SK-N-SH (cell line): ENCODE data around the gene CPSF4. TPM values are rescaled to one million over a fixed set of nuclear protein-coding genes. Genes with fewer than 3 reads are reported as not detected.

Experiments used
- CTCF ChIA-PET: fragments of 300-600, 350-600 bp; formaldehyde crosslinking; extraction: SDS; loops from one replicate; lab custom pipeline; 2021; lab: Yijun Ruan, JAX
- POLR2A ChIA-PET: fragments of 350-600 bp; sonication (Branson Sonifier 250); formaldehyde crosslinking; extraction: SDS; loops from one replicate; lab custom pipeline; 2020; ENCODE audit warnings: antibody characterized with exemption, inconsistent platforms; lab: Yijun Ruan, JAX
- DNase-seq: peaks from one replicate; pipeline ENCODE4 v3.0.0; 2012
- H2AFZ ChIP-seq: fragments of 200-600 bp; sonication (generic); 2 replicates; pipeline ENCODE4 v1.8.1; 2016; ENCODE audit warnings: antibody characterized with exemption, mild to moderate bottlenecking, low read depth
- H3F3A ChIP-seq: fragments of 200-600 bp; sonication (generic); replicated peaks from 2 replicates; pipeline ENCODE3; 2016; ENCODE audit warnings: antibody characterized with exemption, mild to moderate bottlenecking; ENCODE audit not compliant: insufficient read depth
- H3K27ac ChIP-seq, 2 experiments: fragments of 200-500 bp in 1 of 2; fragments of 200-600 bp in 1 of 2; sonication (Bioruptor generic) in 1 of 2; sonication (generic), shearing (Covaris generic) in 1 of 2; 2 replicates each; pipeline versions ENCODE4 v1.5.1 to v1.6.1; 2014 to 2016; ENCODE audit warnings: low read depth in 2 of 2, inconsistent platforms in 1 of 2, low read length in 1 of 2, mild to moderate bottlenecking in 1 of 2, mixed read lengths in 1 of 2
- H3K27me3 ChIP-seq: fragments of 200-600 bp; sonication (generic), shearing (Covaris generic); 2 replicates; pipeline ENCODE4 v1.6.1; 2016; ENCODE audit warnings: mixed run types; ENCODE audit not compliant: insufficient read depth
- H3K36me3 ChIP-seq, 2 experiments: fragments of 200-500 bp in 1 of 2; fragments of 200-600 bp in 1 of 2; sonication (Bioruptor generic) in 1 of 2; sonication (generic) in 1 of 2; replicated peaks in 1 of 2; 2 replicates each; pipeline versions ENCODE3 to v1.5.1; 2014 to 2016; ENCODE audit warnings: low read length in 1 of 2, mild to moderate bottlenecking in 1 of 2; ENCODE audit not compliant: insufficient read depth in 2 of 2, control insufficient read depth in 1 of 2
- H3K4me1 ChIP-seq, 2 experiments: fragments of 200-500 bp in 1 of 2; fragments of 200-600 bp in 1 of 2; sonication (Bioruptor generic) in 1 of 2; sonication (generic), shearing (Covaris generic) in 1 of 2; 2 replicates each; pipeline versions ENCODE4 v1.5.1 to v1.6.1; 2014 to 2016; ENCODE audit warnings: low read depth in 1 of 2, low read length in 1 of 2, mixed run types in 1 of 2; ENCODE audit not compliant: insufficient read depth in 2 of 2, control insufficient read depth in 1 of 2
- H3K4me2 ChIP-seq: fragments of 200-600 bp; sonication (generic), shearing (Covaris generic); 2 replicates; pipeline ENCODE4 v1.6.1; 2017; ENCODE audit warnings: mixed run types
- H3K4me3 ChIP-seq, 2 experiments: fragments of 200-500 bp in 1 of 2; fragments of 200-600 bp in 1 of 2; sonication (Bioruptor generic) in 1 of 2; sonication (generic), shearing (Covaris generic) in 1 of 2; 2 replicates each; pipeline versions ENCODE4 v1.5.1 to v1.8.1; 2014 to 2016; ENCODE audit warnings: low read depth in 2 of 2, inconsistent platforms in 1 of 2, low read length in 1 of 2, mild to moderate bottlenecking in 1 of 2, mixed read lengths in 1 of 2, moderate library complexity in 1 of 2
- H3K79me2 ChIP-seq: fragments of 200-600 bp; sonication (generic); 2 replicates; pipeline ENCODE4 v1.8.1; 2017; ENCODE audit warnings: mild to moderate bottlenecking; ENCODE audit not compliant: insufficient read depth
- H3K9ac ChIP-seq: fragments of 200-600 bp; sonication (generic); 2 replicates; pipeline ENCODE4 v1.6.1; 2017; ENCODE audit warnings: mixed run types
- H3K9me2 ChIP-seq: fragments of 200-600 bp; sonication (generic); 2 replicates; pipeline ENCODE4 v1.6.1; 2017; ENCODE audit warnings: mixed run types
- H3K9me3 ChIP-seq: fragments of 200-600 bp; sonication (generic); 2 replicates; pipeline ENCODE4 v1.6.1; 2017; ENCODE audit warnings: mixed run types, mild to moderate bottlenecking, moderate library complexity
- H4K20me1 ChIP-seq: fragments of 200-600 bp; sonication (generic); 2 replicates; pipeline ENCODE4 v1.6.1; 2017; ENCODE audit warnings: mild to moderate bottlenecking, mixed run types; ENCODE audit not compliant: insufficient read depth
- EP300 ChIP-seq, 2 experiments: IDR thresholded peaks; 2 replicates each; pipeline versions ENCODE4 v1.4.0 to v1.6.1; 2012; ENCODE audit warnings: borderline replicate concordance in 1 of 2, low read depth in 1 of 2, low read length in 1 of 2
- FOXJ3 ChIP-seq: sonication (generic); formaldehyde crosslinking; IDR thresholded peaks from 2 replicates; pipeline ENCODE4 v1.5.1; 2020; ENCODE audit warnings: mild to moderate bottlenecking, missing genetic modification reagents
- FOXM1 ChIP-seq: IDR thresholded peaks from 2 replicates; pipeline ENCODE4 v1.4.0; 2012; ENCODE audit warnings: low read depth, mild to moderate bottlenecking
- GABPA ChIP-seq: IDR thresholded peaks from 2 replicates; pipeline ENCODE4 v1.4.0; 2012; ENCODE audit warnings: low read depth, mild to moderate bottlenecking
- GATA2 ChIP-seq: sonication (generic); formaldehyde crosslinking; IDR thresholded peaks from 2 replicates; pipeline ENCODE4 v1.5.0; 2020; ENCODE audit warnings: mild to moderate bottlenecking, missing genetic modification reagents
- IRF3 ChIP-seq: fragments of 150-350 bp; IDR thresholded peaks from 2 replicates; pipeline ENCODE4 v1.6.1; 2016; ENCODE audit warnings: mild to moderate bottlenecking, low read depth, low read length
- JUND ChIP-seq: IDR thresholded peaks from 2 replicates; pipeline ENCODE4 v1.4.0; 2012
- MAX ChIP-seq: IDR thresholded peaks from 2 replicates; pipeline ENCODE4 v1.4.0; 2012; ENCODE audit warnings: low read depth
- MEF2A ChIP-seq: IDR thresholded peaks from 2 replicates; pipeline ENCODE4 v1.4.0; 2012; ENCODE audit warnings: low read depth, borderline replicate concordance
- MXI1 ChIP-seq: IDR thresholded peaks from 2 replicates; pipeline ENCODE4 v1.6.1; 2012; ENCODE audit warnings: mild to moderate bottlenecking, low read depth, low read length, improper control_type of control experiment
- POLR2AphosphoS5 ChIP-seq: IDR thresholded peaks from 2 replicates; pipeline ENCODE4 v1.6.1; 2012; ENCODE audit warnings: low read depth, low read length
- RAD21 ChIP-seq: IDR thresholded peaks from 2 replicates; pipeline ENCODE4 v1.6.1; 2012; ENCODE audit warnings: mild to moderate bottlenecking, low read length
- RFX5 ChIP-seq: IDR thresholded peaks from 2 replicates; pipeline ENCODE4 v1.6.1; 2012; ENCODE audit warnings: mild to moderate bottlenecking, improper control_type of control experiment, low read length
- RXRA ChIP-seq: IDR thresholded peaks from 2 replicates; pipeline ENCODE4 v1.4.0; 2012; ENCODE audit warnings: low read depth, mild to moderate bottlenecking, borderline replicate concordance
- SIN3A ChIP-seq: IDR thresholded peaks from 2 replicates; pipeline ENCODE4 v1.6.1; 2012; ENCODE audit warnings: low read depth, mild to moderate bottlenecking, low read length, moderate library complexity, borderline replicate concordance
- SMC3 ChIP-seq: IDR thresholded peaks from 2 replicates; pipeline ENCODE4 v1.6.1; 2012; ENCODE audit warnings: low read depth, low read length, improper control_type of control experiment
- TCF12 ChIP-seq: IDR thresholded peaks from 2 replicates; pipeline ENCODE4 v1.4.0; 2012
- TEAD4 ChIP-seq: IDR thresholded peaks from 2 replicates; pipeline ENCODE4 v1.4.0; 2012; ENCODE audit warnings: mild to moderate bottlenecking, borderline replicate concordance; ENCODE audit not compliant: insufficient read depth
- WGBS: methylation state at CpG from one replicate; pipeline ENCODE4 v1.1.6; 2017; ENCODE audit warnings: low lambda C conversion rate; 5-methylcytosine and 5-hydroxymethylcytosine counted together
- polyA plus RNA-seq, 3 experiments: library from polyadenylated mRNA; depleted of rRNA; stranded (reverse); fragments of >200 nt; gene quantifications; 2 replicates each; pipeline ENCODE4 v1.2.3, GENCODE V29; 2012
- TF ChIP-seq, protein P1 (sequence below): fragments of 150-350 bp; IDR thresholded peaks from 2 replicates; pipeline ENCODE4 v1.6.1; 2017; ENCODE audit warnings: antibody characterized with exemption, low read length, low read depth, borderline replicate concordance
- TF ChIP-seq, protein P2 (sequence below): IDR thresholded peaks from 2 replicates; pipeline ENCODE4 v1.6.1; 2012; ENCODE audit warnings: mild to moderate bottlenecking, low read depth, low read length, moderate library complexity

Gene CPSF4
- polyA plus RNA-seq, 1 of the 3 experiments (the other 2 are of a cell fraction): 101 TPM

- no peak for TF ChIP-seq RAD21
- no peak for TF ChIP-seq SIN3A
- no peak for TF ChIP-seq JUND
- no peak for TF ChIP-seq GATA2 (CRISPR knock-in tag)
- TF ChIP-seq EP300 (IDR thresholded peaks at IDR 0.05; ENCODE audit: borderline replicate concordance in 1 of 2, low read depth in 1 of 2, low read length in 1 of 2): no peak
- TF ChIP-seq, protein P1, sequence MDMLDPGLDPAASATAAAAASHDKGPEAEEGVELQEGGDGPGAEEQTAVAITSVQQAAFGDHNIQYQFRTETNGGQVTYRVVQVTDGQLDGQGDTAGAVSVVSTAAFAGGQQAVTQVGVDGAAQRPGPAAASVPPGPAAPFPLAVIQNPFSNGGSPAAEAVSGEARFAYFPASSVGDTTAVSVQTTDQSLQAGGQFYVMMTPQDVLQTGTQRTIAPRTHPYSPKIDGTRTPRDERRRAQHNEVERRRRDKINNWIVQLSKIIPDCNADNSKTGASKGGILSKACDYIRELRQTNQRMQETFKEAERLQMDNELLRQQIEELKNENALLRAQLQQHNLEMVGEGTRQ: no peak
- TF ChIP-seq IRF3: no peak
- TF ChIP-seq MAX: no peak
- TF ChIP-seq POLR2AphosphoS5: no peak
- no peak for TF ChIP-seq TEAD4
- TF ChIP-seq RFX5: no peak
- TF ChIP-seq GABPA: no peak
- TF ChIP-seq MXI1: no peak
- TF ChIP-seq, all 33 proteins: peak for 0
- Histone ChIP-seq H3F3A (peaks cover 67% of the 10 kb centered on the region), H3K79me2 (peaks cover 18% of the 10 kb centered on the region; the same call in 1 of the 2 replicates), H3K36me3 (peaks cover 57 to 80% of the 10 kb centered on the region in 2 experiments), H3K4me3 (no peak overlapping the region), H3K4me2 (no peak overlapping the region), H3K27me3 (no peaks in the 10 kb centered on the region), H2AFZ (no peak overlapping the region), H3K9ac (no peak overlapping the region), H3K9me2 (no peaks in the 10 kb centered on the region), H3K4me1 (peaks cover 0 to 17% of the 10 kb centered on the region in 2 experiments; a peak in 1 of 4 replicates), H3K27ac (no peak overlapping the region), H3K9me3 (no peaks in the 10 kb centered on the region), H4K20me1 (peaks cover 31% of the 10 kb centered on the region)
- DNase-seq: no peak
- ChIA-PET CTCF (interaction anchor here (0.6 to 1.2 kb wide), 2 partner anchors 39 to 178 kb away, joined by 3 to 5 read pairs; no protein-coding TSS in a partner anchor), POLR2A (interaction anchor here (0.6 to 1.0 kb wide), 2 partner anchors 13 to 18 kb away, joined by 3 read pairs; partner anchors contain the start of genes BUD31 and PDAP1)
- WGBS: 92% methylated on average over 22 of the region's 23 CpGs
Observed at GRCh38 chr7:99390941-99391602, 47.7 kb upstream of the CPSF4 start.

GRCh38 chr7:99392046-99392445 lies 46.7 kb upstream of the CPSF4 start:
- Histone ChIP-seq H4K20me1 (peaks cover 40% of the 10 kb centered on the region), H3K4me2 (no peak overlapping the region), H3K27me3 (no peaks in the 10 kb centered on the region), H3K9me2 (no peaks in the 10 kb centered on the region), H2AFZ (no peak overlapping the region), H3K36me3 (peaks cover 57 to 73% of the 10 kb centered on the region in 2 experiments), H3K9ac (no peak overlapping the region), H3K4me3 (peak overlapping the region in 1 of 2 experiments; percentile 41; a peak in 2 of 4 replicates), H3K27ac (no peak overlapping the region; a peak in 1 of 4 replicates), H3K4me1 (peaks cover 0 to 17% of the 10 kb centered on the region in 2 experiments; a peak in 1 of 4 replicates), H3F3A (peaks cover 68% of the 10 kb centered on the region), H3K9me3 (no peaks in the 10 kb centered on the region), H3K79me2 (peaks cover 18% of the 10 kb centered on the region; the same call in 1 of the 2 replicates)
- ChIA-PET POLR2A (interaction anchor here (0.9 to 10.2 kb wide), 7 partner anchors 10 to 224 kb away, joined by 3 to 102 read pairs (median 4); partner anchors contain the start of genes BUD31, PDAP1, ZNF655 and ZSCAN25), CTCF (interaction anchor here (0.7 to 3.2 kb wide), 7 partner anchors 15 to 522 kb away, joined by 3 to 11 read pairs (median 3); no protein-coding TSS in a partner anchor)
- WGBS: 96% methylated on average over 8 of the region's 8 CpGs
- no peak for DNase-seq
- TF ChIP-seq, protein P2, sequence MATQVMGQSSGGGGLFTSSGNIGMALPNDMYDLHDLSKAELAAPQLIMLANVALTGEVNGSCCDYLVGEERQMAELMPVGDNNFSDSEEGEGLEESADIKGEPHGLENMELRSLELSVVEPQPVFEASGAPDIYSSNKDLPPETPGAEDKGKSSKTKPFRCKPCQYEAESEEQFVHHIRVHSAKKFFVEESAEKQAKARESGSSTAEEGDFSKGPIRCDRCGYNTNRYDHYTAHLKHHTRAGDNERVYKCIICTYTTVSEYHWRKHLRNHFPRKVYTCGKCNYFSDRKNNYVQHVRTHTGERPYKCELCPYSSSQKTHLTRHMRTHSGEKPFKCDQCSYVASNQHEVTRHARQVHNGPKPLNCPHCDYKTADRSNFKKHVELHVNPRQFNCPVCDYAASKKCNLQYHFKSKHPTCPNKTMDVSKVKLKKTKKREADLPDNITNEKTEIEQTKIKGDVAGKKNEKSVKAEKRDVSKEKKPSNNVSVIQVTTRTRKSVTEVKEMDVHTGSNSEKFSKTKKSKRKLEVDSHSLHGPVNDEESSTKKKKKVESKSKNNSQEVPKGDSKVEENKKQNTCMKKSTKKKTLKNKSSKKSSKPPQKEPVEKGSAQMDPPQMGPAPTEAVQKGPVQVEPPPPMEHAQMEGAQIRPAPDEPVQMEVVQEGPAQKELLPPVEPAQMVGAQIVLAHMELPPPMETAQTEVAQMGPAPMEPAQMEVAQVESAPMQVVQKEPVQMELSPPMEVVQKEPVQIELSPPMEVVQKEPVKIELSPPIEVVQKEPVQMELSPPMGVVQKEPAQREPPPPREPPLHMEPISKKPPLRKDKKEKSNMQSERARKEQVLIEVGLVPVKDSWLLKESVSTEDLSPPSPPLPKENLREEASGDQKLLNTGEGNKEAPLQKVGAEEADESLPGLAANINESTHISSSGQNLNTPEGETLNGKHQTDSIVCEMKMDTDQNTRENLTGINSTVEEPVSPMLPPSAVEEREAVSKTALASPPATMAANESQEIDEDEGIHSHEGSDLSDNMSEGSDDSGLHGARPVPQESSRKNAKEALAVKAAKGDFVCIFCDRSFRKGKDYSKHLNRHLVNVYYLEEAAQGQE: no peak
- no peak for TF ChIP-seq MEF2A
- no peak for TF ChIP-seq FOXM1
- no peak for TF ChIP-seq SMC3
- no peak for TF ChIP-seq MXI1
- no peak for TF ChIP-seq EP300 (IDR thresholded peaks at IDR 0.05; ENCODE audit: borderline replicate concordance in 1 of 2, low read depth in 1 of 2, low read length in 1 of 2)
- no peak for TF ChIP-seq IRF3
- TF ChIP-seq TCF12: no peak
- no peak for TF ChIP-seq FOXJ3 (CRISPR knock-in tag)
- TF ChIP-seq RXRA: no peak
